T-helper 1 cell treated with Interleukin-12 subunit alpha and Interleukin-12 subunit beta and Interleukin-4 antibody, amounts not matched to agents 30 μg/mL and 1 μg/mL, for 36 hours (primary cell): Measurements from ENCODE around the gene HELT.
A peak's percentile ranks its signal among the peaks of the same experiment; 100 is the strongest.
"Not testable (repeated sequence)": the region's sequence is repeated elsewhere in the genome, so short reads cannot be mapped to it uniquely, and the experiment has no call there.

Experiments
- H3K27ac Mint-ChIP-seq: one replicate; pipeline ENCODE4 v1.8.0; 2021; ENCODE audit warnings: mild to moderate bottlenecking, mixed read lengths
- H3K27me3 Mint-ChIP-seq: one replicate; pipeline ENCODE4 v1.8.0; 2021; ENCODE audit warnings: low read depth, mixed read lengths
- H3K36me3 Mint-ChIP-seq: one replicate; pipeline ENCODE4 v1.8.0; 2021; ENCODE audit warnings: low read depth, mixed read lengths
- H3K4me1 Mint-ChIP-seq: one replicate; pipeline ENCODE4 v1.8.0; 2021; ENCODE audit warnings: low read depth, mixed read lengths
- H3K4me3 Mint-ChIP-seq: one replicate; pipeline ENCODE4 v1.8.0; 2021; ENCODE audit warnings: mild to moderate bottlenecking, moderate library complexity, mixed read lengths
- H3K9me3 Mint-ChIP-seq: one replicate; pipeline ENCODE4 v1.8.0; 2021; ENCODE audit warnings: mixed read lengths

HELT gene

DNA sequence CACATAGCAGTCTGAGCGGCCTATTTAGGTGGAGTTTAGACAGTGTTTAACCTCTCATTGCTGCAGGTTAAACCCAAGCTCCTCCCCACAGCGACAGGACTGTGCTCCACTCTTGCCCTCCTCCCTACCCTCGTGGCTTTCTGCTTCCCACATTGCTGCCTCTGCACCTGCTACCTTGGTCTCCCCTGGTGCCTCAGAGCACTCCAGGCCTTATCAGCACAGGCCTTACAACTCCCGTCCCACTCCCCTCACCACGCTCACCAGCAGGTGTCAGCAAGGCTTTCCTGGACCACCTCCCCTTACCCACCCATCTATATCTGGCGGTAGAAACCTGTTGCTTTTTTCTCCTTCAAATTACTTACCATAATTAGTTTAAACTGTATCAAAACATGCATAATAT is 18.6 kb downstream of the HELT start:
- Mint-ChIP-seq H3K27ac (no peak overlapping the region), H3K27me3 (peaks cover 37% of the 10 kb centered on the region), H3K36me3 (no peaks in the 10 kb centered on the region), H3K4me3 (no peak overlapping the region), H3K4me1 (peaks cover 4% of the 10 kb centered on the region), H3K9me3 (no peaks in the 10 kb centered on the region)

DNA sequence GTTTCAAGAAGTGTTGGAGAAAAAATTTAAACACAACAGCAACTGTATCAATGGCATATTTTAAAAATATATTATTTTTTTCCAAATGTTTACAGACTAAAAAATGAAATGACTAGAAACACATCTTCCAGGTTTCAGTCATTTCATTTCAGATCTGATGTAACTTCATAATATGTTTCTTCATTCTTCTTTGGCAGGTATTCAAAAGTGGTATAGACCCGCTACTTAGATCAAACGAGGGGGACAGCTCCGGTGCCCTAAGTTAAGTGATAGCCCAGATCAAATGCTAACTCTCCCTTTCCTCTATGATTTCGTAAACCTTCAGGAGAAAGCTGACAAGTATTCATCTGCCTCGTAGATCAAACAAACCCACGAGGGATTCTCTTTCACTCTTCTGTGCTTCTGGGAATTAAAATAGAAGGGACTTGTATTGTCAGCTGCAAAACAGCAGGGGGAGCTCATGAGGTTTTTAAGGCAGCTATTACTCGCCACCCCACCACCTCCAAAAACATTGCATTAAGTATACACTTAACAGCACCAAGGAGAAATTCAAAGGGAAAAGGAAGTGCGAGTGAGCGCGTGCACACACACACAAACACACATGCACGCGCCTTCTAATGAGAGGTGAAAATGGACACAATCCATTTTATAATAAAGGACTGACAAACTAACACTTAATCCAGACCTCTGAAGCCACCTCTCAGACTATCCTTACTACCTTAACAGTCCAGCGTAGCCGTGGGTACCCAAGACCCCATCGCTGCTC is 21.4 kb downstream of the HELT start:
- H3K27me3 Mint-ChIP-seq, result peaks cover 50% of the 10 kb centered on the region
- H3K36me3 Mint-ChIP-seq, result no peaks in the 10 kb centered on the region
- H3K9me3 Mint-ChIP-seq, result no peaks in the 10 kb centered on the region
- peak overlapping the region; percentile 42 for H3K4me3 Mint-ChIP-seq
- peaks cover 4% of the 10 kb centered on the region for H3K4me1 Mint-ChIP-seq
- H3K27ac Mint-ChIP-seq, result no peak overlapping the region

DNA sequence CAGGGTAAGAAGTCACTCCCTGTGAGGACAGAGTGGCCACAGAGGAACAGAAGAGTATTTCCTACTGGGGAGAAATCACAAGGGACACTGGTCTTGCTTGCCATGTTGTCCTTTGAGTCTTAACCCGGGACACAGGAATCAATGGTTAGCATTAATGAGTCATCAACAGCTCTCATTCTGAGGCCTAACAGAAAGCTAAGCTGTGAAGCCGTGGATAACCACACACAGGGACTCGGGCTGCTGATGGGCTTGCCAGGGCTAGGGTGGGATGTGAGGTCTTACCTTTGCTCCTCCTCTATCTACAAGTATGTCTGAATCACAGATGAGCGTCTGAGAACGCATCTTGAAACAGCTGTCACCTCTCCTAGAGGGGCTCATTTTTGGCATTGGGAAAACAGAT is 22.2 kb downstream of the HELT start:
- no peaks in the 10 kb centered on the region for H3K9me3 Mint-ChIP-seq
- no peaks in the 10 kb centered on the region for H3K36me3 Mint-ChIP-seq
- peaks cover 49% of the 10 kb centered on the region for H3K27me3 Mint-ChIP-seq
- no peak overlapping the region for H3K4me3 Mint-ChIP-seq
- peaks cover 4% of the 10 kb centered on the region for H3K4me1 Mint-ChIP-seq
- H3K27ac Mint-ChIP-seq, result no peak overlapping the region

DNA sequence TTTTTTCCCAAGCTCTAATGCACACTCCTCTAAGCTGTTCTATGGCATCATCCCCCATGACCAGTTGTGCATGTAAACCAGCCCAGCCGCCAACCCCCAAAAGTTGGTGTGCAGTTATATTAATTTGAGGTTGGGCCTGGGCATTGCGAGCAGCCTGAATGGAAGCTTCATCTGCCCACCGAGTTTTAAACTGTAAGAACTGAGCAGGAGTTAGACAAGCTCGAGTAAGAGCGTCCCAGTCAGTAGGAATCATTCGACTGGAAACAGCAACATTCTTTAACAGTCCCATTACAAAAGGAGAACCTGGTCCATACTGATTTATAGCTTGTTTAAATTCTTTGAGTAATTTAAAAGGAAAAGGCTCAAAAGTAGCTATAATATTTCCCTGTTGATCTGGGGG is 32.0 kb downstream of the HELT start:
- H3K4me3 Mint-ChIP-seq, H3K36me3 Mint-ChIP-seq: not testable (repeated sequence)

DNA sequence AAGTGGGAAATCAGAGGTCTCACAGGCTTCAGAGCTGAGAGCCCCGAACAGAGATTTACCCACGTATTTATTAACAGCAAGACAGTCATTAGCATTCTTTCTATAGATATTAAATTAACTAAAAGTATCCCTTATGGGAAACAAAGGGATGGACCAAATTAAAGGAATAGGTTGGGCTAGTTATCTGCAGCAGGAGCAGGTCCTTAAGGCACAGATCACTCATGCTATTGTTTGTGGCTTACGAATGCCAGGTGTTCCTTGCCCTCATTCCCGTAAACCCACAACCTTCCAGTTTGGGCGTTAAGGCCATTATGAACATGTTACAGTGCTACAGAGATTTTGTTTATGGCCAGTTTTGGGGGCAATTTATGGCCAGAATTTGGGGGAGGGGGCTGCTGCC is 33.0 kb downstream of the HELT start:
- H3K27me3 Mint-ChIP-seq, result peaks cover 31% of the 10 kb centered on the region
- not testable (repeated sequence) for H3K4me3 Mint-ChIP-seq, H3K4me1 Mint-ChIP-seq, H3K27ac Mint-ChIP-seq, H3K9me3 Mint-ChIP-seq, H3K36me3 Mint-ChIP-seq

More for the DNA sequence above, 32.0 kb downstream of the HELT start:
- not testable (repeated sequence) for H3K27ac Mint-ChIP-seq, H3K4me1 Mint-ChIP-seq, H3K9me3 Mint-ChIP-seq
- H3K27me3 Mint-ChIP-seq, result peaks cover 26% of the 10 kb centered on the region

DNA sequence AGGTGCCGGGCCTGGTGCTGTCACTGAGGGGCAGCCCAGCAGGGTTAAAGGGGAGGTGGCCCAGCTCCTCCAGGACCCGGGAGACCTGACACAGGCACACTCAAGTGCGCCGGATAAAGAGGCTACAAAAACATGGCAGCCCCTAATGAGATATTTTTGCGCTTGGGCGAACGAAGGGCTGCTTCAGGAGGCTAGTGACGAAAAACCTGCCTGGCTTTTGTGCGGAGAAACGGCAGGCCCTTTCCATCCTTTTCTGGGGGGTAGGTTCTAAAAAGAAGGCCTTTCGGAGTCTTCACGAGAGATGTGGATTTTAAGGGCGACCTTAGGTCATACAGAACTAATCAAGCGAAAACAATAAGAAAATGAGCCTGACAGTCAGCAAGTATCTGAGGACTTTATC is 35.5 kb downstream of the HELT start:
- no peak overlapping the region for H3K27ac Mint-ChIP-seq
- no peaks in the 10 kb centered on the region for H3K4me1 Mint-ChIP-seq
- H3K4me3 Mint-ChIP-seq, result no peak overlapping the region
- H3K9me3 Mint-ChIP-seq, result no peaks in the 10 kb centered on the region
- no peaks in the 10 kb centered on the region for H3K36me3 Mint-ChIP-seq
- peaks cover 44% of the 10 kb centered on the region for H3K27me3 Mint-ChIP-seq

DNA sequence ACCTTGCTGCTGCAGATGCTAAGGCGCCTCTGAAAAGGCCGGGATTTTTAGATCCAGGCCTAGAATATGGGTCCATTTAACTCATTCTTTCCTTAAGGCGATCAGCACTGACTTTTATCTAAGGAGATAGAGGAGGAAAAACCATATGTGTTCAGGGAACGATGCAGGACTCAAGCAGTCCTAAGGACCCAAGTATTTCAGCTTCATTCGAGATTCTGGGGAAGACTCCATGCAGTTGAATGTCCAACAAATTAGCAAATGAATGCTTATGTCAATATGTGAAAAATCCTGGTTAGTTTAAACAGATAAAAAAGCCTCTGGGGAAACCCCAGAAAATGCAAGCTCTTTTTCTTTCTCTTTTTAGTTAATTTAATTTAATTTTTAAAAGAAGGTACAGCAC is 36.0 kb downstream of the HELT start:
- H3K4me3 Mint-ChIP-seq, result no peak overlapping the region
- H3K27ac Mint-ChIP-seq, result no peak overlapping the region
- no peaks in the 10 kb centered on the region for H3K9me3 Mint-ChIP-seq
- H3K36me3 Mint-ChIP-seq, result no peaks in the 10 kb centered on the region
- H3K27me3 Mint-ChIP-seq, result peaks cover 44% of the 10 kb centered on the region
- H3K4me1 Mint-ChIP-seq, result no peaks in the 10 kb centered on the region

DNA sequence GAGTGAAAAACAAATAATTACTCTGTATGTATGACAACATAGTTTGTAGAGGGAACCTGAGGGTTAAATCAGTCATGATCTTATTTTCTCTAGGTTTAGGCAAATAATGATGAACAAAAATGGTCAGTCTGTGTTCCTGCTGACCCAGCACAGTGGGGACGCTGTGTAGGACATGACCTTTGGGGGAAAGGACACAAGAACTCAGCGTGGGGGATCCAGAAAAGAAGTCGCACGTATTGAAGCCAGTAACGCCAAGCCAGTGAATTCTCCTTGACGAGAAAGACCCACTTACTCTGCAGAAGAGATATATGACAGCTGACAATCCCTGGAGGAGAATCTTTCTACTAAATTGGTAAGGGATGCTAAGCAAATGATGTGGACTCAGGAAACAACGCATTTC is 36.6 kb downstream of the HELT start:
- no peaks in the 10 kb centered on the region for H3K36me3 Mint-ChIP-seq
- H3K27me3 Mint-ChIP-seq, result peaks cover 45% of the 10 kb centered on the region

DNA sequence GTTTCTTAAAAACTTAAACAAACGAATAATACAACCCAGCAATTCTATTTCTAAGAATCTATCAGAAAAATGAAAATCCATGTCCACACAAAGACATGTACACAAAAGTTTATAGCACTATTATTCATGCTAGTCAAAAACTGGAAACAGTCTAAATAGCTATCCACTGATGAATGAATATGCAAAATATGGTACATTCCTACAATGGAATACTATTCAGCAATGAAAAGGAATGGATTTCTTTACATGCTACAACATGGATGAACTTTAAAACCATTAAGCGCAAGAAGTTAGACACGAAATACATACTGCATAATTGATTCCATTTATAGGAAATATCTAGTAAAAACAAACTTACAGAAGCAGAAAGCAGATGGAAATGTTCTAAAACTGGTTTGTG is 43.3 kb downstream of the HELT start:
- Mint-ChIP-seq H3K9me3 (no peaks in the 10 kb centered on the region), H3K27ac (no peak overlapping the region), H3K4me1 (no peaks in the 10 kb centered on the region), H3K27me3 (peaks cover 53% of the 10 kb centered on the region), H3K36me3 (no peaks in the 10 kb centered on the region), H3K4me3 (no peak overlapping the region)

More for the DNA sequence above, 36.6 kb downstream of the HELT start:
- Mint-ChIP-seq H3K4me1 (no peaks in the 10 kb centered on the region), H3K27ac (no peak overlapping the region), H3K4me3 (no peak overlapping the region), H3K9me3 (no peaks in the 10 kb centered on the region)

DNA sequence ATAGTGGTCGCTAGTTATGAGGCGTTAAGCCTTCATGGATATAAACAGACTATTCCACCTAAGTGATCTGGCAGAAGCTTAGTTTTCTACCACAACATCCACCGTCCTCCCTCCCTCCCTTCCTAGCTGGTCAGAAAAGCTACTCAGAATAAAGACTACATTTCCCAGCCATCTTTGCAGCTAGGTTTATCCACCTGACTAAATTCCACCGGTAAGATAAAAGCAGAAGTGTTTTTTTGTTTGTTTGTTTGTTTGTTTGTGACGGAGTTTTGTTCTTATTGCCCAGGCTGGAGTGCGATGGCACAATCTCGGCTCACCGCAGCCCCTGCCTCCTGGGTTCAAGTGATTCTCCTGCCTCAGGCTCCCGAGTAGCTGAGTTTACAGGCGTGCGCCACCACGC is 44.3 kb downstream of the HELT start:
- Mint-ChIP-seq H3K36me3 (no peaks in the 10 kb centered on the region), H3K4me3 (no peak overlapping the region), H3K4me1 (no peaks in the 10 kb centered on the region), H3K27ac (no peak overlapping the region), H3K27me3 (peaks cover 50% of the 10 kb centered on the region), H3K9me3 (no peaks in the 10 kb centered on the region)

DNA sequence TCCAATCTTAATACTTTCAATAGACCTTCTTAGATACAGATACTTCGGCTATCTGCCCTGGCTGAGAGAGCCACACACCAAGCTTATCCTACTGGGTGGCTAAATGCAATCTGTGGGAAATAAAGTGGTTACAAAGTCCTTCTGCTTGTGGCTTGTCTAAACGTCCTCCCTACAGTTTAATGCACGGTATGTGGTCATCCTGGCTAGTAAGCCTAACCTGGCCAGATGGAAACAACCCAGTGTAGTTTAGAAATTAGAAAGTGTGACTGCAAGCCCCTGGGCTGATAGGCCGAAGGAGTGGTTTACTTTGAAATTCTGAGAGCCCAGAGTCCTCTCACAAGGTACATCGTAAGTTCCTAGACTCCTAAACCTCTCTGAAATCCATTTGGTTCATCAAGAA is 47.9 kb downstream of the HELT start:
- H3K27me3 Mint-ChIP-seq, result peaks cover 42% of the 10 kb centered on the region
- H3K4me3 Mint-ChIP-seq, result no peak overlapping the region
- H3K4me1 Mint-ChIP-seq, result no peaks in the 10 kb centered on the region
- H3K36me3 Mint-ChIP-seq, result no peaks in the 10 kb centered on the region
- no peaks in the 10 kb centered on the region for H3K9me3 Mint-ChIP-seq
- no peak overlapping the region for H3K27ac Mint-ChIP-seq

DNA sequence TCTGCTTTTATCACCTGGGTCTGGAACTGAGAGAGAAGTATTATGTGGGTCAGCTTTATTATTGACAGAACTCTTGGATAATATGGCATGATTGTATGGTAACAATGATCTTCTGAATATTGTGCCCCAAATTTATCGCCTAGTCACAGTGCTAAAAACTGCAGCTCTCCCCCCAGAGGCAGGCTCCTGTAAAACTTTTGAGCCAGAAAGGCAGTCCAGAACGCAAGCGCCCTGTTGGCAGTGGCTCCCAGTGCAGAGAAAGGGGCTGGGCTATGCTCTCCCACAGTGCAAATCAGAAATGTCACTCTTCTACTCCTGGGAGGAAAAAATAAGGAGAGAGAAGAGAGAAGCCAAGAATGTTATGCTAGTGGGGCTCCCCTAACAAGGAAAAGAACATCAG is 50.5 kb downstream of the HELT start:
- no peaks in the 10 kb centered on the region for H3K9me3 Mint-ChIP-seq
- H3K36me3 Mint-ChIP-seq, result no peaks in the 10 kb centered on the region
- peaks cover 43% of the 10 kb centered on the region for H3K27me3 Mint-ChIP-seq
- H3K4me1 Mint-ChIP-seq, result no peaks in the 10 kb centered on the region
- H3K27ac Mint-ChIP-seq, result no peak overlapping the region
- no peak overlapping the region for H3K4me3 Mint-ChIP-seq
